OCI-LY3 (cell line): ENCODE results near the gene VPS54.

Source experiments
- CTCF ChIP-seq: fragments of 200-600, 300-600 bp; sonication (generic); IDR thresholded peaks from 2 replicates; pipeline ENCODE4 v1.5.1; 2014; ENCODE audit warnings: antibody characterized with exemption, low read length, low read depth
- EZH2phosphoT487 ChIP-seq: fragments of 200-600 bp; shearing (Covaris generic); IDR thresholded peaks from 2 replicates; pipeline ENCODE4 v1.6.1; 2018; ENCODE audit warnings: antibody characterized with exemption, mixed run types, low read depth

- TF ChIP-seq CTCF (no peak), EZH2phosphoT487 (no peak)
These were observed 163.6 kb downstream of the VPS54 start for GRCh38 chr2:63855418-63856302.
